ENCODE results near the gene GTF2A2. TPM values are rescaled to one million over a fixed set of nuclear protein-coding genes. Genes with fewer than 3 reads are reported as not detected.

The GTF2A2 gene
- total RNA-seq, 3 donors from 2014 or later, result 87.8 to 145 (median 99.6) TPM

DNA sequence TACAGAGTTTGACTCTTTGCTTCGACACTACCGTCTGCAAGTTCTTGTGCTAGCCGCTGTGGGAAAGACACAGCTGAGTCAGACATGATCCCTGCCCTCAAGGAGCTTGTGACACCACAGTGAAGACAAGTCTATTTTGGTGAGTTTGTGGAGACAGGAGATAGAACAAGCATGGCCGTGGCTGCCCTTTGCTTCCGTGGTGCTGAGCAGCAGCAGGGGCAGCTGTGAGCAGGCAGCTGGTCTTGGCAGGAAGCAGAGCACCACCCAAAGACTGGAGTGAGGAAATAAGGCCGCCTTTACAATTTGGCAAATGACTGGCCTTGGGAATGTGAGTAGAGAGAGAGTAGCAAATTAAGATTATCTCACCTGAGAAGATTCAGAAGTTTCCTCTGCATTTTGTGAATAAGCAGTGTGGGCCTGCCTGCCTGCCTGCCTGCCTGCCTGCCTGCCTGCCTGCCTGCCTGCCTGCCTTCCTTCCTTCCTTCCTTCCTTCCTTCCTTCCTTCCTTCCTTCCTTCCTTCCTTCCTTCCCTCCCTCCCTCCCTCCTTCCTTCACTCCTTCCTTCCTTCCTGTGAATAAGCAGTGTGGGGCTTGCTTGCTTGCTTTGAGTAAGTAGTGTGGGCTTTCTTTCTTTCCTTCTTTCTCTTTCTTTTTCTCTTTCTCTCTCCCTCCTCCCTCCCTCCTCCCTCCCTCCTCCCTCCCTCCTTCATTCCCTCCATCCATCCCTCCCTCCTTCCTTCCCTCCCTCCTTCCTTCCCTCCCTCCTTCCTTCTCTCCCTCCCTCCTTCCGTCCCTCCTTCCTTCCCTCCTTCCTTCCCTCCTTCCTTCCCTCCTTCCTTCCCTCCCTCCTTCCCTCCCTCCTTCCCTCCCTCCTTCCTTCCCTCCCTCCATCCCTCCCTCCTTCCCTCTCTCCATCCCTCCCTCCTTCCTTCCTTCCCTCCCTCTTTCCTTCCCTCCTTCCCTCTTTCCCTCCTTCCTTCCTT lies 47.3 kb downstream of the GTF2A2 start:
- Histone ChIP-seq H3K9me3 (no peaks in the 10 kb centered on the region), H3K4me1 (ENCODE audit: low read depth) (no peaks in the 10 kb centered on the region), H3K36me3 (ENCODE audit: low read depth) (no peaks in the 10 kb centered on the region), H3K4me3 (no peak overlapping the region)
- TF ChIP-seq, protein P1, sequence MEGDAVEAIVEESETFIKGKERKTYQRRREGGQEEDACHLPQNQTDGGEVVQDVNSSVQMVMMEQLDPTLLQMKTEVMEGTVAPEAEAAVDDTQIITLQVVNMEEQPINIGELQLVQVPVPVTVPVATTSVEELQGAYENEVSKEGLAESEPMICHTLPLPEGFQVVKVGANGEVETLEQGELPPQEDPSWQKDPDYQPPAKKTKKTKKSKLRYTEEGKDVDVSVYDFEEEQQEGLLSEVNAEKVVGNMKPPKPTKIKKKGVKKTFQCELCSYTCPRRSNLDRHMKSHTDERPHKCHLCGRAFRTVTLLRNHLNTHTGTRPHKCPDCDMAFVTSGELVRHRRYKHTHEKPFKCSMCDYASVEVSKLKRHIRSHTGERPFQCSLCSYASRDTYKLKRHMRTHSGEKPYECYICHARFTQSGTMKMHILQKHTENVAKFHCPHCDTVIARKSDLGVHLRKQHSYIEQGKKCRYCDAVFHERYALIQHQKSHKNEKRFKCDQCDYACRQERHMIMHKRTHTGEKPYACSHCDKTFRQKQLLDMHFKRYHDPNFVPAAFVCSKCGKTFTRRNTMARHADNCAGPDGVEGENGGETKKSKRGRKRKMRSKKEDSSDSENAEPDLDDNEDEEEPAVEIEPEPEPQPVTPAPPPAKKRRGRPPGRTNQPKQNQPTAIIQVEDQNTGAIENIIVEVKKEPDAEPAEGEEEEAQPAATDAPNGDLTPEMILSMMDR (IDR thresholded peaks at IDR 0.05), result no peak
- DNase-seq (peak in 1 of 3 donors; percentile 57), ATAC-seq (peak; percentile 55)
- intact Hi-C loops (cut with DNase I, micrococcal nuclease), result loop anchor here in 1 of 2 donors (10.0 kb wide), 1 partner anchor 75 kb away; no protein-coding TSS in a partner anchor

DNA sequence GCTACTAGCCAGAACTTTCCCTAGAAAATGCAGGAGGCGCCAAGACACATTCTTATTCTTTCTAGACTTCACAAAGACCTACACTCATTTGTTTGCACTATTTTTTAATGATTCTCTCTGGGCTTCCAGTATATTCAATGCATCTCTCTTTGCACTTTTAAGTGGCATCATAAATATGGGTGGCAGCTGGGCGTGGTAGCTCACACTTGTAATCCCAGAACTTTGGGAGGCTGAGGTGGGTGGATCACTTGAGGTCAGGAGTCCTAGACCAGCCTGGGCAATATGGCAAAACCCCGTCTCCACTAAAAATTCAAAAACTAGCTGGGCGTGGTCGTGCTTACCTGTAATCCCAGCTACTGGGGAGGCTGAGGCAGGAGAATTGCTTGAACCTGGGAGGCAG lies 51.3 kb downstream of the GTF2A2 start:
- Histone ChIP-seq H3K4me3 (no peak overlapping the region), H3K36me3 (ENCODE audit: low read depth) (no peaks in the 10 kb centered on the region), H3K4me1 (ENCODE audit: low read depth) (no peaks in the 10 kb centered on the region), H3K9me3 (peaks cover 16% of the 10 kb centered on the region)
- intact Hi-C loops (cut with DNase I, micrococcal nuclease), result no loop called here
- DNase-seq (peak in 2 of 3 donors; percentile 62 to 74), ATAC-seq (peak; percentile 53)
- TF ChIP-seq, protein P1 (IDR thresholded peaks at IDR 0.05), result no peak

DNA sequence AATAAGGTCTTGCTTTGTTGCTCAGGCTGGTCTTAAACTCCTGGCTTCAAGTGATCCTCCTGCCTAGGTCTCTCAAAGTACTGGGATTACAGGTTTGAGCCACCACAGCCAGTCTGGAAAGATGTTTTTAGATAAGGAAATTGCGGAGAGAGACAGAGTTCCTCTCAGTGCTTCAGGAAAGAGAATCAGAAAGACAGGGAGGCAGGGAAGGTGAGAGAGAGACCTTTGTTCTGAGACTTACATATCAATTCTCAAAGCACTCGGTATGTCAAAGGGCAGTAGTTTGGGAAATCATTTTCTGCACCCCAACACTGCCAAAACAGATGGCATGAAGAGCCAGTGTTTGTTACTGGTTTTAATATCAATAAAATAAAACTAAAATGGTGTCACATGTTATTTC lies 58.9 kb downstream of the GTF2A2 start:
- TF ChIP-seq, protein P1 (IDR thresholded peaks at IDR 0.05), result no peak
- DNase-seq, result no peak
- peaks cover 10% of the 10 kb centered on the region for H3K9me3 ChIP-seq
- peaks cover 37% of the 10 kb centered on the region for H3K4me1 ChIP-seq (ENCODE audit: low read depth)
- intact Hi-C loops (cut with DNase I, micrococcal nuclease), result no loop called here
- no peaks in the 10 kb centered on the region for H3K36me3 ChIP-seq (ENCODE audit: low read depth)
- H3K4me3 ChIP-seq, result no peak overlapping the region
- ATAC-seq, result no peak

DNA sequence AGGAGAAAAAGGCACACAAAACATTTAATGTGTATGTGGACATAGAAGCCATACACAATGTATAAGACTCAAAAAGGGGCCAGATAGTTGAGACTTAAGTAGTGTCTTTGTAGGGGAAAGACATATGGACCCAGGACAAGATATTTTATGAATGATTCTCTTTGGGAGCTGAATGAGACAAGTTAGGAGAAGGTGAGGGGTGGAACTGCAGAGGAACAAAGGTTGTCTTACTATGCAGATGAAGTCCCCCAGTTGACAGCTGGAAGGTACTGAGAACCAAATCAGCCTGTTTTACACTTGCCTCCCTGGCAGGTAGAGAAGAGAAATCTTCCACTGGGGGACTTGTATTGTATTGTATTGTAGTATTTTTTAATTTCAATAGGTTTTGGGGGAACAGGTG lies 60.7 kb downstream of the GTF2A2 start:
- peaks cover 42% of the 10 kb centered on the region for H3K4me1 ChIP-seq (ENCODE audit: low read depth)
- peaks cover 8% of the 10 kb centered on the region for H3K9me3 ChIP-seq
- no peaks in the 10 kb centered on the region for H3K36me3 ChIP-seq (ENCODE audit: low read depth)
- ATAC-seq (no peak), DNase-seq (no peak)
- TF ChIP-seq, protein P1 (IDR thresholded peaks at IDR 0.05), result no peak
- no peak overlapping the region for H3K4me3 ChIP-seq
- intact Hi-C loops (cut with DNase I, micrococcal nuclease), result no loop called here

DNA sequence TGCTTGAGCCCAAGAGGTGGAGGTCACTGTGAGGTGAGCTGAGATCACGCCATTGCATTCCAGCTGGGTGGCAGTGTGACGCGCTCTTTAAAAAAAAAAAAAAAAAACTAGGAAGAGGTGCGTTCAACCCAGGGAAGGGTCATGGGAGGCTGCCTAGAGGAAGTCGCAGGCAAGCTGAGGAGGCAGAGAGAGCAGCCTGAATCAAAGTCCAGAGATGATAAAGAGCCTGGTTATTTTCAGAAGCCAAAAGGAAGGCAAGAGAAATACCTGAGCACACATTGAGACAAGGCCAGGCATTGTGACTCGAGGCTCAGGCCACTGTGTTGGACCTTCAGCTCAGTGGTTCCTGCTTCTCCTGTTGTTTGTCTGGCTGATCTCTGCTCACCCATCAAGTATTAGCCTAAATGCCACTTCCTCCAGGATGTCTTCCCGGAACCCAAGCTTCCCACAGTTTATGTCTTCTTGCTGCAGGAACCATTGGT lies 61.8 kb downstream of the GTF2A2 start:
- intact Hi-C loops (cut with DNase I, micrococcal nuclease), result no loop called here
- Histone ChIP-seq H3K4me1 (ENCODE audit: low read depth) (peaks cover 50% of the 10 kb centered on the region), H3K4me3 (no peak overlapping the region), H3K36me3 (ENCODE audit: low read depth) (no peaks in the 10 kb centered on the region), H3K9me3 (no peaks in the 10 kb centered on the region)
- DNase-seq (peak; percentile 61 to 67 (median 65)), ATAC-seq (peak; percentile 77)
- TF ChIP-seq, protein P1 (IDR thresholded peaks at IDR 0.05), result no peak

Data from mucosa of descending colon (tissue), 3 donors.